ENCODE results near the gene SCG2. TPM values are rescaled to one million over a fixed set of nuclear protein-coding genes. Genes with fewer than 3 reads are reported as not detected.

Gene SCG2
- total and polyA plus RNA-seq, 11 donors, result 0.07 to 2.4 (median 0.19) TPM; not detected in 2

DNA sequence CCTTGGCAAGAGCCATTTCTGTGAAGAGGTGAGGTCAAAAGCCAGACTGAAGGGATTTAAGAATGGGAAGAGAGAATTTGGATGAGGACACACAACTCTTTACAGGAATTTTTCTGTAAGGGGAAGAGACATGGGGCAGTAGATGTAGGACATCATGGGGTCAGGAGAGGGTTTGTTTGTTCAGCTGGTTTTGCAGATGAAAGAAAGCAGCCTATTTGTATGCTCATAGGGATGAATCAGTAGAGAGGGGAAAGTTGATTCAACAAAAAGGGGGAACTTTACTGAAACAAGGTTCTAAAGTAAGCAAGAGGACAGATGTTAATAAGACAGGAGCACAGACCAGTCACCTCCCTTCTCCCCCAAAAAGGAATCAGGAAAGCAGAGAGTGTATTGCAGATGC lies 11.2 kb downstream of the SCG2 start:
- Histone ChIP-seq H3K4me3 (no peak overlapping the region), H3K36me3 (no peaks in the 10 kb centered on the region), H3K27ac (no peak overlapping the region), H3K4me1 (peaks cover 0 to 12% (median 0%) of the 10 kb centered on the region in 12 donors), H3K9me3 (no peaks in the 10 kb centered on the region), H3K27me3 (no peaks in the 10 kb centered on the region)
- no peak for DNase-seq
- TF ChIP-seq POLR2A (IDR thresholded peaks at IDR 0.05), result no peak
- no peak for ATAC-seq
- intact Hi-C loops (cut with DNase I), result no loop called here

DNA sequence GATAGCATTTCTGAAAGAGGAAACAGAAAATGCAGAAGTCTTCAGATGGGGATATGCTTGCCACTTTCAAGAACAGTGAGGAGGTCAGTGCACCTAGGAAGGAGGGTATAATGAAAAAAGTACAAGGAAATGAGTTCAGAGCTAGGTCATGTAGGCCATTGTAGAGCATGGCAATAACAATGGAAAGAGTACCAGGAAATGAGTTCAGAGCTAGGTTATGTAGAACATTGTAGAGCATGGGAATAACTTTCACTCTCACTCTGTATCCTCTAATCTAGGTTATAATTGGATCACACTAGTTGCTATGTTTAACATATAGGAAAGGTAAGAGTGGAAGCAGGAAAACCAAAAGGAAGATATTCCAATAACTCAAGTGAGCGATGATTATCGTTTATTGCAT lies 12.3 kb downstream of the SCG2 start:
- TF ChIP-seq, protein P1, sequence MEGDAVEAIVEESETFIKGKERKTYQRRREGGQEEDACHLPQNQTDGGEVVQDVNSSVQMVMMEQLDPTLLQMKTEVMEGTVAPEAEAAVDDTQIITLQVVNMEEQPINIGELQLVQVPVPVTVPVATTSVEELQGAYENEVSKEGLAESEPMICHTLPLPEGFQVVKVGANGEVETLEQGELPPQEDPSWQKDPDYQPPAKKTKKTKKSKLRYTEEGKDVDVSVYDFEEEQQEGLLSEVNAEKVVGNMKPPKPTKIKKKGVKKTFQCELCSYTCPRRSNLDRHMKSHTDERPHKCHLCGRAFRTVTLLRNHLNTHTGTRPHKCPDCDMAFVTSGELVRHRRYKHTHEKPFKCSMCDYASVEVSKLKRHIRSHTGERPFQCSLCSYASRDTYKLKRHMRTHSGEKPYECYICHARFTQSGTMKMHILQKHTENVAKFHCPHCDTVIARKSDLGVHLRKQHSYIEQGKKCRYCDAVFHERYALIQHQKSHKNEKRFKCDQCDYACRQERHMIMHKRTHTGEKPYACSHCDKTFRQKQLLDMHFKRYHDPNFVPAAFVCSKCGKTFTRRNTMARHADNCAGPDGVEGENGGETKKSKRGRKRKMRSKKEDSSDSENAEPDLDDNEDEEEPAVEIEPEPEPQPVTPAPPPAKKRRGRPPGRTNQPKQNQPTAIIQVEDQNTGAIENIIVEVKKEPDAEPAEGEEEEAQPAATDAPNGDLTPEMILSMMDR (IDR thresholded peaks at IDR 0.05), result no peak
- no peak for TF ChIP-seq POLR2A (IDR thresholded peaks at IDR 0.05)
- intact Hi-C loops (cut with DNase I), result no loop called here
- Histone ChIP-seq H3K27me3 (no peaks in the 10 kb centered on the region), H3K36me3 (no peaks in the 10 kb centered on the region), H3K27ac (no peak overlapping the region), H3K4me3 (no peak overlapping the region), H3K4me1 (peaks cover 0 to 13% (median 0%) of the 10 kb centered on the region in 12 donors), H3K9me3 (no peaks in the 10 kb centered on the region)
- no peak for DNase-seq
- ATAC-seq, result no peak
- 72 to 85% (median 75%) methylated on average over 2 of the region's 2 CpGs for WGBS, 4 donors

DNA sequence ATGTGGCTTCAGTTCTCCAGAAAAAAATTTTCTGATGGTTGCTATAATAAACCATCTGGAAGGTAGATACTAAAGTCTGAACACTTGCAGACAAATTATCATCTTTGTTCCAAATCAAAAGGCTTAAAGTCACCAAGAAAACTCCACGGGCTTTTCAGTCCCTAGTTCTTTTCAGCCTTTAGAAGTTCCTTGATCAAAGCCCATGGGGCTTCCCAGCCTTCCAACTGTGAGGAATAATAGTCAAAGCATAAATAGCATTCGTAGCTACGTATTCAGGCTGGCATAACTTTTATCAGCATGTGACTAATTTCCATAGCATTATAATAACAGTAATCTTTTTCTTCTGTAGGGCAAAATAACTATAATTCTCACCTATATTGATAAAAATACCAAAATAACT lies 13.9 kb downstream of the SCG2 start:
- WGBS, 4 donors, result 59 to 65% (median 61%) methylated on average over 3 of the region's 3 CpGs
- Histone ChIP-seq H3K27ac (no peak overlapping the region), H3K4me3 (no peak overlapping the region), H3K9me3 (no peaks in the 10 kb centered on the region), H3K4me1 (peaks cover 0 to 13% (median 0%) of the 10 kb centered on the region in 12 donors), H3K36me3 (no peaks in the 10 kb centered on the region), H3K27me3 (no peaks in the 10 kb centered on the region)
- ATAC-seq, result no peak
- DNase-seq, result no peak
- intact Hi-C loops (cut with DNase I), result no loop called here
- TF ChIP-seq POLR2A (IDR thresholded peaks at IDR 0.05), result no peak
- TF ChIP-seq, protein P1 (IDR thresholded peaks at IDR 0.05), result no peak

DNA sequence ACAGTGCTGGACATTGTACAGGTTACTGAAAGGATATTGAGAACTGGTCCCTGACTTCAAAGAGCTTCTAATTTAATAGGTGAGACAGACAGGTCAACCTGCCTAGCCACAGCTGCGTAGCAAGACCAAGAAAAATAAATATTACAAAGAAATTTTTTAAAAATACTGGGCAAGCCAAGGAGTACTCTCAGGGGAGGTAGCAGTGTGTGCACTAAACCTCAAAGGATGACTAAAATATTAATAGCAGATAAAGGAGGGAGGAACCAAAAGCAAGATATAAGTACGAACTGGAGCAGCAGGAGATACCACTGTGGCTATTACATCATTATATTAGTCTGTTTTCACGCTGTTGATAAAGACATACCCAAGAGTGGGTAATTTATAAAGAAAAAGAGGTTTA lies 14.9 kb downstream of the SCG2 start:
- no peak for ATAC-seq

GRCh38 chr2:223586261-223586660 lies 15.9 kb downstream of the SCG2 start:
- Histone ChIP-seq H3K36me3 (no peaks in the 10 kb centered on the region), H3K27me3 (no peaks in the 10 kb centered on the region), H3K9me3 (no peaks in the 10 kb centered on the region), H3K27ac (no peak overlapping the region), H3K4me3 (no peak overlapping the region), H3K4me1 (peaks cover 0 to 17% (median 0%) of the 10 kb centered on the region in 12 donors)
- 22 to 49% (median 29%) methylated on average over 2 of the region's 2 CpGs for WGBS, 4 donors
- intact Hi-C loops (cut with DNase I), result no loop called here
- no peak for TF ChIP-seq POLR2A (IDR thresholded peaks at IDR 0.05)
- TF ChIP-seq, protein P1 (IDR thresholded peaks at IDR 0.05), result no peak
- no peak for ATAC-seq
- no peak for DNase-seq

More for the DNA sequence above, 14.9 kb downstream of the SCG2 start:
- H3K36me3 ChIP-seq, result no peaks in the 10 kb centered on the region
- TF ChIP-seq, protein P1 (IDR thresholded peaks at IDR 0.05), result no peak
- no peak for TF ChIP-seq POLR2A (IDR thresholded peaks at IDR 0.05)
- no peak for DNase-seq
- WGBS, 4 donors, result 70 to 74% (median 72%) methylated on average over 3 of the region's 3 CpGs
- intact Hi-C loops (cut with DNase I), result no loop called here
- H3K4me3 ChIP-seq, result no peak overlapping the region
- no peaks in the 10 kb centered on the region for H3K27me3 ChIP-seq
- peaks cover 0 to 13% (median 0%) of the 10 kb centered on the region in 12 donors for H3K4me1 ChIP-seq
- H3K9me3 ChIP-seq, result no peaks in the 10 kb centered on the region
- H3K27ac ChIP-seq, result no peak overlapping the region

Measured in heart left ventricle (tissue), 16 donors.